Spleen (tissue), 11 donors: ENCODE measurements around the gene PIK3R3. TPM values are rescaled to one million over a fixed set of nuclear protein-coding genes. Genes with fewer than 3 reads are reported as not detected.

ENCODE experiments used
- DNase-seq: peaks from one replicate; pipeline ENCODE4 v3.0.0-alpha.2; 2020
- H3K27ac ChIP-seq, 8 donors: fragments of 200-600 bp; sonication (generic) in 7 of 8; 1 replicate in 4 of 8; 2 replicates in 4 of 8; pipeline versions ENCODE4 v1.5.0 to v1.8.0; 2016 to 2021; ENCODE audit warnings: inconsistent platforms in 4 of 8, mild to moderate bottlenecking in 4 of 8, moderate library complexity in 1 of 8
- H3K27me3 ChIP-seq, 7 donors: fragments of 200-600 bp; sonication (generic) in 6 of 7; replicated peaks in 1 of 7; 1 replicate in 4 of 7; 2 replicates in 3 of 7; pipeline versions ENCODE4 v1.5.0 to v1.8.0; 2016 to 2021; ENCODE audit warnings: inconsistent platforms in 3 of 7, mild to moderate bottlenecking in 1 of 7
- H3K36me3 ChIP-seq, 6 donors: fragments of 200-600 bp; sonication (generic) in 5 of 6; 1 replicate in 4 of 6; 2 replicates in 2 of 6; pipeline versions ENCODE4 v1.5.0 to v1.8.0; 2016 to 2021; ENCODE audit warnings: inconsistent platforms in 2 of 6
- H3K4me1 ChIP-seq, 6 donors: fragments of 200-600 bp; sonication (generic) in 5 of 6; 1 replicate in 3 of 6; 2 replicates in 3 of 6; pipeline versions ENCODE4 v1.5.0 to v1.8.0; 2016 to 2021; ENCODE audit warnings: inconsistent platforms in 3 of 6
- H3K4me3 ChIP-seq, 8 donors: fragments of 200-600 bp; sonication (generic) in 7 of 8; 1 replicate in 4 of 8; 2 replicates in 4 of 8; pipeline versions ENCODE4 v1.5.0 to v1.8.0; 2016 to 2021; ENCODE audit warnings: inconsistent platforms in 4 of 8, mild to moderate bottlenecking in 4 of 8, moderate library complexity in 2 of 8
- H3K9me3 ChIP-seq, 8 donors: fragments of 200-600 bp; sonication (generic) in 7 of 8; 1 replicate in 4 of 8; 2 replicates in 4 of 8; pipeline versions ENCODE4 v1.5.0 to v1.8.0; 2016 to 2021; ENCODE audit warnings: inconsistent platforms in 4 of 8
- POLR2A ChIP-seq, 3 donors: fragments of 450-650 bp; IDR thresholded peaks; one replicate each; pipeline ENCODE4 v1.5.1; 2017; ENCODE audit warnings: antibody characterized with exemption in 3 of 3, mild to moderate bottlenecking in 1 of 3
- POLR2AphosphoS5 ChIP-seq, 3 donors: sonication (generic); formaldehyde crosslinking; IDR thresholded peaks; one replicate each; pipeline ENCODE4 v1.5.1; 2017; ENCODE audit warnings: antibody characterized with exemption in 3 of 3
- WGBS, 5 donors: extraction: QIAGEN DNeasy Blood & Tissue Kit in 3 of 5; methylation state at CpG; one replicate each; pipeline versions ENCODE4 v1.1.5 to v1.1.7; 2013 to 2018; 5-methylcytosine and 5-hydroxymethylcytosine counted together
- intact Hi-C: fragments of 100-400 bp; cut with DNase I; formaldehyde crosslinking; loops from one replicate; pipeline ENCODE4 v1.15.0; 2023; ENCODE audit warnings: low total_unique reads
- polyA plus RNA-seq, 3 donors: library from polyadenylated mRNA; stranded (reverse); fragments of 200-250 nt; gene quantifications; one replicate each; pipeline ENCODE4 v1.2.1, GENCODE V29; 2013
- total RNA-seq, 7 donors: library from RNA; depleted of rRNA in 3 of 7; stranded (reverse); fragments of >200 nt in 3 of 7; fragmentation: NEBNext Ultra II Directional in 4 of 7; extraction: Animal tissue kit (Norgen Biotek cat#: 25700) in 4 of 7; gene quantifications; one replicate each; pipeline versions ENCODE4 v1.1.0 to v1.2.1, GENCODE V29; 2016 to 2021
- TF ChIP-seq, protein P1 (sequence below), 11 experiments: fragments of 200-600 bp in 7 of 11; fragments of 450-650 bp in 4 of 11; sonication (generic) in 4 of 11; IDR thresholded peaks in 8 of 11; conservative IDR thresholded peaks in 3 of 11; 1 replicate in 7 of 11; 2 replicates in 4 of 11; pipeline versions ENCODE4 v1.4.0 to v1.8.0; 2016 to 2021; ENCODE audit warnings: antibody characterized with exemption in 11 of 11, inconsistent platforms in 4 of 11, mild to moderate bottlenecking in 1 of 11
- donor health status: healthy with polysubstance abuse.
- donor health status: DM: no; HTN: no; CAD: no; lungs with moderate emphysema.
- donor health status: DM: no; HTN: no; CAD: no.
- donor health status: Bipolar disorder and iron deficiency.
- donor health status: healthy.
- donor health status: DM: no; HTN: no; CAD: no.
- donor health status: DM: yes; HTN: yes; CAD: no.

The PIK3R3 gene
- total and polyA plus RNA-seq, 10 donors: 3.1 to 45.9 (median 23.9) TPM

DNA sequence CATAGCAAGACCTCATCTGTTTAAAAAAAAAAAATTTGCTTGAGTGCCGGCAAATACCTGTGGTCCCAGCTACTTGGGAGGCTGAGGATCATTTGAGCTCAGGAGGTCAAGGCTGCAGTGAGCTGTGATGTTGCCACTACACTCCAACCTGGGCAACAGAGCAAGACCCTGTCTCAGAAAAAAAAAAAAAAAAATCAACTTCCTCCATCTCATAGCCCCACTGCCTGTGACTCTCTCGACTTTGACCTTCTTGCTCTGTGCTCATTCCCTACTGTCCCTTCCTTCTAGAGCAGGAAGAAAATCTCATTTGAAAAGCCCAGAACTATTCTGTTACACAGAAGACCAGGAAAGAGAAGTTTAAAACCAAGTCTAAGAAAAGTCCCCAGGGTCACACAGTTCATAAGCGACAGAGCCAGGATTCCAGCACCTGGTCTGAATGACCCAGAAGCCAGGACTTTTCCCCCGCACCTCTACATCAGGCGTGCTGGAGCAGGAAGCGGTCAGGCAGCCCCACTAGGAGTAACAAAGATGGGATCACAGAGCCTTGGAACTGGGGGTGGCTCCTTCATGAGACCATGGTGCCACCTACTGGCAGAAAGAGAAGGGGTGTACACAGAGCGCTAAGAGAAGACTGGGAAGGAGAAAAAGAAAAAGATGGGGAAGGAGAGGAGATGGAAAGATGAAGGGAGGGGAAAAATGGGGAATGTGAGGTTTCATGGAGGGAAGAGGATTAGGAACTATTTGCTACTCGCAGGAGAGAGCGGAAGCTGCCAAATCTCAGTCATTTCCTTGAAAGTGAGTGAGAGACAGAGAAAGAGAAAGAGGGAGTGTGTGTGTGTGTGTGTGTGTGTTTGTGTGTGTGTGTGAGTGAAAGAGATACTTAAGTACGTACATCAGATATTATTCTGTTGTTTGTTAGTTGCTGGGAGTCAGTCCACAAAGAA lies 47.0 kb upstream of the PIK3R3 start:
- no peak for DNase-seq
- Histone ChIP-seq H3K27ac (no peak overlapping the region), H3K27me3 (peaks cover 0 to 5% (median 0%) of the 10 kb centered on the region in 7 donors), H3K4me3 (no peak overlapping the region), H3K36me3 (no peaks in the 10 kb centered on the region), H3K4me1 (peaks cover 12 to 67% (median 41%) of the 10 kb centered on the region in 6 donors), H3K9me3 (no peaks in the 10 kb centered on the region)
- intact Hi-C loops: loop anchor here (2.0 kb wide), 1 partner anchor 143 kb away; no protein-coding TSS in a partner anchor
- WGBS, 5 donors: 11 to 19% (median 13%) methylated on average over 10 of the region's 10 CpGs
- TF ChIP-seq POLR2AphosphoS5 (IDR thresholded peaks at IDR 0.05): peak in 2 of 3 donors; percentile 38 to 53
- TF ChIP-seq POLR2A (IDR thresholded peaks at IDR 0.05): no peak
- TF ChIP-seq, protein P1, sequence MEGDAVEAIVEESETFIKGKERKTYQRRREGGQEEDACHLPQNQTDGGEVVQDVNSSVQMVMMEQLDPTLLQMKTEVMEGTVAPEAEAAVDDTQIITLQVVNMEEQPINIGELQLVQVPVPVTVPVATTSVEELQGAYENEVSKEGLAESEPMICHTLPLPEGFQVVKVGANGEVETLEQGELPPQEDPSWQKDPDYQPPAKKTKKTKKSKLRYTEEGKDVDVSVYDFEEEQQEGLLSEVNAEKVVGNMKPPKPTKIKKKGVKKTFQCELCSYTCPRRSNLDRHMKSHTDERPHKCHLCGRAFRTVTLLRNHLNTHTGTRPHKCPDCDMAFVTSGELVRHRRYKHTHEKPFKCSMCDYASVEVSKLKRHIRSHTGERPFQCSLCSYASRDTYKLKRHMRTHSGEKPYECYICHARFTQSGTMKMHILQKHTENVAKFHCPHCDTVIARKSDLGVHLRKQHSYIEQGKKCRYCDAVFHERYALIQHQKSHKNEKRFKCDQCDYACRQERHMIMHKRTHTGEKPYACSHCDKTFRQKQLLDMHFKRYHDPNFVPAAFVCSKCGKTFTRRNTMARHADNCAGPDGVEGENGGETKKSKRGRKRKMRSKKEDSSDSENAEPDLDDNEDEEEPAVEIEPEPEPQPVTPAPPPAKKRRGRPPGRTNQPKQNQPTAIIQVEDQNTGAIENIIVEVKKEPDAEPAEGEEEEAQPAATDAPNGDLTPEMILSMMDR (IDR thresholded peaks at IDR 0.05 in 8 of 11, conservative IDR thresholded peaks at IDR 0.05 in 3 of 11): peak; percentile 81 to 99 (median 89)

DNA sequence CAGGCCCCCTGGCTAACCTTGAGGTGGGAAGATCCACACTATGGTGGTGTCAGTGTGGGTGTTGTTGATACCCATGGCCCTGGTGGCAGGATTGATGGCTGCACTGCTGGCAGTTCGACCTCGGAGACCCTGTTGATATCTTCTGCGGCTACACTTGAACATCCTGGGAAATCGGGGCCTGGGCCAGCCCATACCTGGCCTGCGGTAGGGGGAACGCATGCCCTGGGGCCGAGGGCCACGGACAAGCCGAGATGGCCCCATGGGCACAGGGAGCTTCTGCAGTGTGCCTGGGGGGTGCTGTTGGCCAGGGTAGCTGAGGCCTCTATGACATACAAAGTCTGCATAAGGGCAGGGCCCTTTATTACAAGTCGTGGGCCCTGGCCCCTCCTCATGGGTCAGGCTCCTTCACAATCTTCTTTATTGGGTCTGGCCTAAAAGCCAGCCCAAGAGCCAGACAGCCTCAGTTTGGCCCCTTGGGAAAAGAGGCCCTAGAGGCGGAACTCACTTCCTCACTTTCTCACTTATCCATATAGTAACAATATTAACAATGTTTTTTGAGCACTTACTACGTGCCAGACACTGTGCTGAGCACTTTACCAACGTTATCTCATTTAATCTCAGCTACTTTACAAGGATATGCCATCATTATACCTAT lies 43.9 kb upstream of the PIK3R3 start, which contains the start of gene P3R3URF:
Gene P3R3URF, minus strand, starts transcription at position 278 of the 655 bp plus-strand sequence. Its CDS starts 17 bp downstream, at position 261.
- Histone ChIP-seq H3K27ac (peak within 1 kb of the TSS in 3 of 8 donors; percentile 13 to 20 (median 18)), H3K4me3 (no peak within 1 kb of the TSS), H3K4me1 (peaks cover 12 to 61% (median 36%) of the 10 kb centered on the region in 6 donors), H3K27me3 (peaks cover 0 to 5% (median 0%) of the 10 kb centered on the region in 7 donors), H3K36me3 (no peaks in the 10 kb centered on the region), H3K9me3 (no peaks in the 10 kb centered on the region)
- TF ChIP-seq, protein P1 (IDR thresholded peaks at IDR 0.05 in 8 of 11, conservative IDR thresholded peaks at IDR 0.05 in 3 of 11): no peak
- no peak for TF ChIP-seq POLR2A (IDR thresholded peaks at IDR 0.05)
- intact Hi-C loops: no loop called here
- WGBS, 5 donors: 85 to 93% (median 89%) methylated on average over 7 to 13 of the region's 13 CpGs
- DNase-seq: no peak

DNA sequence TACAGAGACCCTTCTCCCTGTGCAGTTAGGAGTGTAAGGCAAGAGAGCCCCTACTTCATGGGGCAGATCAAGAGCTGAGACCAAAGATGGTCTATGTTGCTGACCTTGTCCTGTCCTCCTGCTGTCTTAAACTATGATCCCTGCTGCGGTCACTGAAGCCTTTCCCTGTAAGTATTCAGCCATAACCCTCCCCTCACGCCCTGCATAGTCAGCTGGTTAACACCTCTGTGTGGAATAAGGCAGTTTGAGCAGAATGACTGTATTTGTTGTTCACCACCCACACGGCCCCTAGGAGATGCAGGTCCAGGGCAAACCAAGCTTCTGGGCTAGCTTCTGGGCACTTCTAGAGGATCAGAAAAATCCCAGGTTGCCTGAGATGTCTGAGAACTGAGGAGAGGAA lies 42.8 kb upstream of the PIK3R3 start:
- H3K4me3 ChIP-seq: no peak overlapping the region
- no peak for DNase-seq
- no peaks in the 10 kb centered on the region for H3K9me3 ChIP-seq
- H3K36me3 ChIP-seq: no peaks in the 10 kb centered on the region
- H3K4me1 ChIP-seq: peaks cover 8 to 60% (median 39%) of the 10 kb centered on the region in 6 donors
- WGBS, 5 donors: 67 to 79% (median 75%) methylated on average over 3 of the region's 3 CpGs
- H3K27ac ChIP-seq: peak overlapping the region in 4 of 8 donors; percentile 5 to 20 (median 16)
- intact Hi-C loops: no loop called here
- TF ChIP-seq POLR2A (IDR thresholded peaks at IDR 0.05) (no peak), POLR2AphosphoS5 (IDR thresholded peaks at IDR 0.05) (no peak)
- TF ChIP-seq, protein P1 (IDR thresholded peaks at IDR 0.05 in 8 of 11, conservative IDR thresholded peaks at IDR 0.05 in 3 of 11): no peak
- peaks cover 0 to 2% (median 0%) of the 10 kb centered on the region in 7 donors for H3K27me3 ChIP-seq
